Thyroid gland (tissue), 4 donors: ENCODE data around the gene DSG2.

Experiments
- CTCF ChIP-seq, 6 experiments: fragments of 200-600 bp in 3 of 6; fragments of 450-650 bp in 3 of 6; sonication (generic) in 3 of 6; IDR thresholded peaks; one replicate each; pipeline ENCODE4 v1.5.1; 2016 to 2019; ENCODE audit warnings: antibody characterized with exemption in 6 of 6, mild to moderate bottlenecking in 2 of 6, inconsistent platforms in 1 of 6, moderate library complexity in 1 of 6
- POLR2A ChIP-seq, 2 donors: fragments of 450-650 bp; IDR thresholded peaks; one replicate each; pipeline ENCODE4 v1.6.1; 2017; ENCODE audit warnings: antibody characterized with exemption in 2 of 2, mild to moderate bottlenecking in 2 of 2, moderate library complexity in 1 of 2

GRCh38 chr18:31572368-31572767 lies 74.4 kb downstream of the DSG2 start:
- no peak for TF ChIP-seq CTCF (IDR thresholded peaks at IDR 0.05)
- TF ChIP-seq POLR2A (IDR thresholded peaks at IDR 0.05): no peak
